Esophagus squamous epithelium (tissue), 5 donors: Measurements from ENCODE around the gene CERT1. TPM values are rescaled to one million over a fixed set of nuclear protein-coding genes. Genes with fewer than 3 reads are reported as not detected.

ENCODE experiments used
- DNase-seq: peaks from one replicate; lab custom pipeline; 2025; lab: John Stamatoyannopoulos, UW
- H3K27ac ChIP-seq, 4 donors: fragments of 200-600 bp; sonication (generic); one replicate each; pipeline ENCODE4 v1.5.1; 2016 to 2019; ENCODE audit warnings: mild to moderate bottlenecking in 1 of 4
- H3K27me3 ChIP-seq, 4 donors: fragments of 200-600 bp; sonication (generic); 1 replicate in 3 of 4; 2 replicates in 1 of 4; pipeline versions ENCODE4 v1.5.1 to v1.6.0; 2017 to 2021; ENCODE audit warnings: antibody characterized with exemption in 1 of 4
- H3K36me3 ChIP-seq, 3 donors: fragments of 200-600 bp; sonication (generic); one replicate each; pipeline ENCODE4 v1.5.1; 2016 to 2019
- H3K4me1 ChIP-seq, 3 donors: fragments of 200-600 bp; sonication (generic); one replicate each; pipeline ENCODE4 v1.5.1; 2017 to 2019
- H3K4me3 ChIP-seq, 4 donors: fragments of 200-600 bp; sonication (generic); 1 replicate in 3 of 4; 2 replicates in 1 of 4; pipeline ENCODE4 v1.5.1; 2016 to 2019; ENCODE audit warnings: mild to moderate bottlenecking in 2 of 4, moderate library complexity in 1 of 4
- H3K9me3 ChIP-seq, 3 donors: fragments of 200-600 bp; sonication (generic); one replicate each; pipeline ENCODE4 v1.5.1; 2016 to 2019
- CTCF ChIP-seq, 6 experiments: fragments of 450-650 bp in 4 of 6; fragments of 200-600 bp in 2 of 6; sonication (generic) in 2 of 6; IDR thresholded peaks; one replicate each; pipeline ENCODE4 v1.5.1; 2016 to 2019; ENCODE audit warnings: antibody characterized with exemption in 6 of 6, mild to moderate bottlenecking in 4 of 6, moderate library complexity in 4 of 6
- POLR2A ChIP-seq, 4 donors: fragments of 450-650 bp; IDR thresholded peaks; one replicate each; pipeline ENCODE4 v1.6.1; 2017; ENCODE audit warnings: antibody characterized with exemption in 4 of 4, mild to moderate bottlenecking in 4 of 4, moderate library complexity in 3 of 4
- WGBS, 2 donors: methylation state at CpG; one replicate each; pipeline ENCODE4 v1.1.5; 2018; 5-methylcytosine and 5-hydroxymethylcytosine counted together
- intact Hi-C: fragments of 100-400 bp; cut with DNase I; formaldehyde crosslinking; loops from one replicate; pipeline ENCODE4 v1.15.0; 2022
- total RNA-seq, 4 donors: library from RNA; depleted of rRNA; stranded (reverse); fragments of >200 nt; gene quantifications; one replicate each; pipeline ENCODE4 v1.1.0, GENCODE V29; 2016
- donor health status: DM: yes; HTN: yes; CAD: no.

Gene CERT1
- total RNA-seq, 4 donors from 2014 or later: 19.8 to 29.9 (median 24.4) TPM

- Histone ChIP-seq H3K27ac (no peak overlapping the region), H3K36me3 (peaks cover 0 to 12% (median 0%) of the 10 kb centered on the region in 3 donors), H3K9me3 (peaks cover 0 to 14% (median 6%) of the 10 kb centered on the region in 3 donors), H3K4me1 (peaks cover 0 to 11% (median 9%) of the 10 kb centered on the region in 3 donors), H3K4me3 (no peak overlapping the region), H3K27me3 (no peaks in the 10 kb centered on the region)
- 90 to 91% methylated on average over 2 of the region's 2 CpGs for WGBS, 2 donors
- DNase-seq: no peak
- no peak for TF ChIP-seq CTCF (IDR thresholded peaks at IDR 0.05)
- TF ChIP-seq POLR2A (IDR thresholded peaks at IDR 0.05): no peak
- intact Hi-C loops: no loop called here
Measured at GRCh38 chr5:75532190-75532589, 20.8 kb upstream of the CERT1 start.

- no peak for DNase-seq
- Histone ChIP-seq H3K9me3 (peaks cover 0 to 4% (median 0%) of the 10 kb centered on the region in 3 donors), H3K4me1 (no peaks in the 10 kb centered on the region), H3K36me3 (no peaks in the 10 kb centered on the region), H3K27me3 (no peaks in the 10 kb centered on the region), H3K27ac (no peak overlapping the region), H3K4me3 (no peak overlapping the region)
- intact Hi-C loops: no loop called here
- no peak for TF ChIP-seq POLR2A (IDR thresholded peaks at IDR 0.05)
Measured at GRCh38 chr5:75529185-75529584, 17.8 kb upstream of the CERT1 start.

DNA sequence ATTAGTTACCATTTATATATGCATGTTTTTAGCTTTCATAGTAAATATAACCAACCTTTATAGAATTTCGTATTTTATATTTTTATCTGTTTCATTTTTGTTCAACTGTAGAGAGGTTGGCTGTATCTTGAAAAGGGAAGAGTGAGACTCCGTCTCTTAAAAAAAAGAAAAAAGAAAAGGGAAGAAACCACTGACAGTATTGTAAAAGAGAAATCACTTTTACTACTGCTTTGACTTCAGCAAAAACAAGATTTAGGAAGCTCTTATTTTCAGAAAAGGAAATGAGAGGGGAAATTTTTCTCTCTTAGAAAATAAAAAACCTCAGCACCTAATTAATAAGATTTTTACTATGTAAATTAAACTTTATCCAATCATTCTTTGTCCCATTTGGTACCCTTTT, 14.6 kb upstream of the CERT1 start:
- H3K36me3 ChIP-seq: peaks cover 0 to 5% (median 0%) of the 10 kb centered on the region in 3 donors
- TF ChIP-seq POLR2A (IDR thresholded peaks at IDR 0.05) (no peak), CTCF (IDR thresholded peaks at IDR 0.05) (no peak)
- intact Hi-C loops: no loop called here
- H3K4me3 ChIP-seq: no peak overlapping the region
- no peak for DNase-seq
- H3K27ac ChIP-seq: no peak overlapping the region
- H3K9me3 ChIP-seq: peaks cover 0 to 12% (median 7%) of the 10 kb centered on the region in 3 donors
- peaks cover 0 to 8% (median 0%) of the 10 kb centered on the region in 3 donors for H3K4me1 ChIP-seq
- no peaks in the 10 kb centered on the region for H3K27me3 ChIP-seq
- 60 to 97% methylated on average over 2 of the region's 2 CpGs for WGBS, 2 donors

GRCh38 chr5:75525344-75525743, 13.9 kb upstream of the CERT1 start:
- Histone ChIP-seq H3K27me3 (no peaks in the 10 kb centered on the region), H3K4me1 (peaks cover 0 to 8% (median 0%) of the 10 kb centered on the region in 3 donors), H3K9me3 (peaks cover 0 to 20% (median 7%) of the 10 kb centered on the region in 3 donors), H3K4me3 (no peak overlapping the region), H3K36me3 (peaks cover 0 to 12% (median 0%) of the 10 kb centered on the region in 3 donors), H3K27ac (no peak overlapping the region)
- TF ChIP-seq POLR2A (IDR thresholded peaks at IDR 0.05): no peak
- no peak for TF ChIP-seq CTCF (IDR thresholded peaks at IDR 0.05)
- WGBS, 2 donors: 86% methylated on average over 1 of the region's 1 CpG
- no peak for DNase-seq
- intact Hi-C loops: no loop called here

DNA sequence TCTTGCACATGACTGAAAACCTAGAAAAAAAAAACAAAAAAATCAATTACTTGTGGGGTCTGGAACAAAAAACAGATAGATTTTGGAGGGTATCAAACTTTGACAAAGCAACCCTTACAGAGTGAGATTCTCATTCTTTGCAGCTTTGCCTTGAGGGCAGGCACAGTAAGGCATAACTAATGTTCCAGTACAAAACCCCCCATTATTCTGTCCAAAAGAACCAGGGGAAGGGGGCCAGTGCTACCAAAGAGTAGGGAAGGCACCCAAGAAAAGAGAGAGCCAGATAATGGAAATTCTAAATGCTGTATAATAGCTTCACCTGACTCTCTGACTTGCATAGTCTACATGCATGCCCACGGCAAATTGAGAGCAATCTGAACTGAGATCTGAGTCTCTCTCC, 13.2 kb upstream of the CERT1 start:
- WGBS, 2 donors: 85 to 95% methylated on average over 1 of the region's 1 CpG
- peaks cover 0 to 8% (median 0%) of the 10 kb centered on the region in 3 donors for H3K4me1 ChIP-seq

More for the DNA sequence above, 13.2 kb upstream of the CERT1 start:
- TF ChIP-seq POLR2A (IDR thresholded peaks at IDR 0.05) (no peak), CTCF (IDR thresholded peaks at IDR 0.05) (no peak)
- no peak overlapping the region for H3K27ac ChIP-seq
- no peaks in the 10 kb centered on the region for H3K27me3 ChIP-seq
- no peak for DNase-seq
- intact Hi-C loops: no loop called here
- peaks cover 0 to 13% (median 0%) of the 10 kb centered on the region in 3 donors for H3K36me3 ChIP-seq
- H3K4me3 ChIP-seq: no peak overlapping the region
- peaks cover 0 to 21% (median 7%) of the 10 kb centered on the region in 3 donors for H3K9me3 ChIP-seq
